ENCODE data around the gene VTCN1.

The VTCN1 gene

DNA sequence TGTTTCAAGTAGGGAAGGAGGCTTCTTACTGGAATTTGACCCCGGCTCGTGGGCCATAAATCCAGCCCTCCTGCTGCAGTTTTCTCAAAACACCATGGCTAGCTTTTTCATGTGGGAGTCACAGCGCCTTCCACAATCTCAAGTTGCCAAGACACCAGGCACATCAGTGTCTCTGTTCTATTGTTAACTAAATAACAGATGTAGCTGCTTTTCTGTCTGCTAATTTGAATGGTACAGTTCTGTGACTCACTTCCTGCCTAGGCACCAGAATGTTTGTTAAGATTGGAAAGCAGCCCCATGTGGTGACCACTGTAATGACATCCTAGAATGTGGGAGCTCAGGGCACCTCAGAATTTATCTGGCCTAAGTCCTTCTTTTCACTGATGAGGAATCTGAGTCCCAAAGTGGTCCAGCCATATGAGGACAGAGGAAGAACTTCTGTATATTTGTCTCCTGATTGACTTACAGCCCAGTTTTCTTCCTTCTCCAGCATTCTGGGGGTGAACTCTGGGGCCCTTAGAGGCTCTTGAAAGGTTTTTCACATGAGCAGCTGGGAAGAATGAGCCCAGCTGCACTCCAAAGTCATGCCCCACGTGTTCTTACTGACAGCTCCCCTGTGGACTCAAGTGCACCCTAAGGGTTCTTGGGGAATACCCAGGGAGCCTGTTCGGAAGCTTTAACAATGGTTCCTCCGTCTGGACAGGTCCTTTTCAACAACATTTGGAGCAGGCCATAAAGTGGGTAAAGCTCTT lies 116.7 kb downstream of the VTCN1 start:
- Mint-ChIP-seq H3K4me3 (peak overlapping the region; percentile 58), H3K27me3 (ENCODE audit: low read depth, poor library complexity) (no peaks in the 10 kb centered on the region), H3K9me3 (no peaks in the 10 kb centered on the region), H3K36me3 (ENCODE audit: low read depth) (peaks cover 49% of the 10 kb centered on the region), H3K27ac (peak overlapping the region; percentile 99), H3K4me1 (peaks cover 70% of the 10 kb centered on the region)
- TF ChIP-seq, protein P1, sequence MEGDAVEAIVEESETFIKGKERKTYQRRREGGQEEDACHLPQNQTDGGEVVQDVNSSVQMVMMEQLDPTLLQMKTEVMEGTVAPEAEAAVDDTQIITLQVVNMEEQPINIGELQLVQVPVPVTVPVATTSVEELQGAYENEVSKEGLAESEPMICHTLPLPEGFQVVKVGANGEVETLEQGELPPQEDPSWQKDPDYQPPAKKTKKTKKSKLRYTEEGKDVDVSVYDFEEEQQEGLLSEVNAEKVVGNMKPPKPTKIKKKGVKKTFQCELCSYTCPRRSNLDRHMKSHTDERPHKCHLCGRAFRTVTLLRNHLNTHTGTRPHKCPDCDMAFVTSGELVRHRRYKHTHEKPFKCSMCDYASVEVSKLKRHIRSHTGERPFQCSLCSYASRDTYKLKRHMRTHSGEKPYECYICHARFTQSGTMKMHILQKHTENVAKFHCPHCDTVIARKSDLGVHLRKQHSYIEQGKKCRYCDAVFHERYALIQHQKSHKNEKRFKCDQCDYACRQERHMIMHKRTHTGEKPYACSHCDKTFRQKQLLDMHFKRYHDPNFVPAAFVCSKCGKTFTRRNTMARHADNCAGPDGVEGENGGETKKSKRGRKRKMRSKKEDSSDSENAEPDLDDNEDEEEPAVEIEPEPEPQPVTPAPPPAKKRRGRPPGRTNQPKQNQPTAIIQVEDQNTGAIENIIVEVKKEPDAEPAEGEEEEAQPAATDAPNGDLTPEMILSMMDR (IDR thresholded peaks at IDR 0.05), result peak; percentile 50
- peak; percentile 59 for DNase-seq
